NCI-H1092 treated with DMSO at 0.1 percent for 48 hours (cell line): Measurements from ENCODE around the gene SF3B3.
A peak's percentile ranks its signal among the peaks of the same experiment; 100 is the strongest.
"Not testable (repeated sequence)": the region's sequence is repeated elsewhere in the genome, so short reads cannot be mapped to it uniquely, and the experiment has no call there.

Experiments
- DNase-seq: peaks from one replicate; lab custom pipeline; 2025; lab: John Stamatoyannopoulos, UW

SF3B3 gene

GRCh38 chr16:70511833-70512232 lies 11.8 kb upstream of the SF3B3 start:
- DNase-seq: no peak

GRCh38 chr16:70512456-70512855 lies 11.2 kb upstream of the SF3B3 start:
- no peak for DNase-seq

GRCh38 chr16:70520612-70521297 lies 2.9 kb upstream of the SF3B3 start:
- DNase-seq: no peak

DNA sequence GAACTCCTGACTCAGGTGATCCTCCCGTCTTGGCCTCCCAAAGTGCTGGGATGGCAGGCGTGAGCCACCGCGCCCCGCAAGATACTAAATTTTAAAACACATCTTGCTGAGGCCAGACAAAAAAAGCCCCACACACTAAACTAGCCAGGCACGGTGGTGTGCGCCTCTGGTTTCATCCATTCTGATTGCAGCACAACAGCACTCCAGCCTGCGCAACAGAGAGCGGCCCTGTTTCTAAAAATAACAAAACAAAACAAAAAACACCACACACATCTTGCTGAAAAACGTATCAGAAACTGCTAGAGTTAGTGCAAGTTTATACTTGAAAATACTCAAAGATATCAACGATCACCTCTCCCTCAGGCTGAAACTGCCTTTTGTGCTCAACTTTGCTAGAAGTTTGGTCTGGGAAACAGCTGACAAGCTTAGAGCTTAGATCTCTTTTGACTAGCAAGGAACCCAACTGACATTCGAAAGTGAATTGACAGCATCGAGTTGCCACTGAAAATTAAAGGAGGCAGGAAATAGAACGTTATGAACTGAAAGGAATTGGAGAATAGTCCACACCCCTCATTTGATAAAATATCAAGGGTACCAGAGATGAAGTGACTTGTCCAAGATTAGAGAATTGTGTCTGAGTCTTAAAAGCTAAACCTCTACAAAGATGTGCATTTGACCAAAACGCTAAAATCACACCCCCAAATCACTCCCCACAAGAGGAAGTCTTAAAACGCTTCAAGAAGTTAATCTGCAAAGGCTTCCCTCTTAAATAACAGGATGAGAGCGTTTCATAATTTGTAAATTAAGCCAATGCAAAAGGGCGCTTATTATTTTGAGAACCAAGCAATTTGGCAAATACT lies 1.2 kb upstream of the SF3B3 start:
- DNase-seq: no peak

DNA sequence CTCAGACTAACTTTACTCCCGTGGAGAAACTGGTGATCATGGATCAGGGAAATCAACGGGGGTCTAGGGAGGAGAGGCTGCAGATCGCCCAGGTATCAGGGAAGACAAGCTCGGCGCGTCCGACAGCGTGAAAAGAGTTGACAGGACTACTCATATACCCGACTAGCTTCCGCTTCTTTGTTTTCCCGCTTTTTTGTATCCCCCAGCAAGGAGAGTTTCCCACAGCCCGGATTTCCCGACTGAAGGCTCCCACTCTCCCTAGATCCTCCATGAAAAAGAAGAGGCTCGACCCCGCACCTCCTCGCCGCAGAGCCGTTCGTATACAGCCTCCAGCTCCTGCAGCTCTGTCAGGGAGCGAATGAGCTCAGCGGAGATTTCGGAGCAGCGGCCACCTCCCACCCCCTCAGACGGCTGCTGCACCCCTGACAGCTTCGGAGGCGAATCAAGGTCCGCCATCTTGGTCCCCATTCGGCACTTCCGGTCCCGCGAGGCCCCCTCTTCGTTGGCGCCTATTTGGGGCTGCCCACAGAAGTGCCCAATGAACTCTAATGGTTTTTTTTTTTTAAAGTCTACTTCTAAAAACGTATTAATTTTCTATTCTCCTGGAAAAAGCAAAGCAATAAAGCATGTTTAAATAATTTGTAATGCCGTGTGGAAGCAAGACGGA lies 407 bp upstream of the SF3B3 start, which contains the start of gene COG4:
Gene COG4, minus strand, starts transcription at position 479 of the 667 bp plus-strand sequence. Its CDS starts 11 bp downstream, at position 468.
- DNase-seq: peak; percentile 83

- DNase-seq: not testable (repeated sequence)
These were observed 796 bp downstream of the SF3B3 start for GRCh38 chr16:70524399-70524825.

- no peak for DNase-seq
These were observed 2.8 kb downstream of the SF3B3 start for GRCh38 chr16:70526403-70526802.

- DNase-seq: no peak
These were observed 3.8 kb downstream of the SF3B3 start for GRCh38 chr16:70527315-70527996.

- DNase-seq: no peak
These were observed 5.6 kb downstream of the SF3B3 start for GRCh38 chr16:70529051-70529777.

DNA sequence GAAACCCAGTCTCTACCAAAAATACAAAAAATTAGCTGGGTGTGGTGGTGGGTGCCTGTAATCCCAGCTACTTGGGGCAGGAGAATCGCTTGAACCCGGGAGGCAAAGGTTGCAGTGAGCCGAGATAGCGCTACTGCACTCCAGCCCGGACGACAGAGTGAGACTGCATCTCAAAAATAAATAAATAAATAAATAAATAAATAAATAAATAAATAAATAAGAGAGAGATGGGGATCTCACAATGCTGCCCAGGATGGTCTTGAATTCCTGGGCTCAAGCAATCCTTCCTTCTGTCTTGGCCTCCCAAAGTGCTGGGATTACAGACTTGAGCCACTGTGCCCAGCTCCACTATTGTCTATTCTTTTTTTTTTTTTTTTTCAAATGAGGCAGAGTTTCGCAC lies 6.3 kb downstream of the SF3B3 start:
- DNase-seq: not testable (repeated sequence)

GRCh38 chr16:70534971-70535370 lies 11.4 kb downstream of the SF3B3 start:
- no peak for DNase-seq

DNA sequence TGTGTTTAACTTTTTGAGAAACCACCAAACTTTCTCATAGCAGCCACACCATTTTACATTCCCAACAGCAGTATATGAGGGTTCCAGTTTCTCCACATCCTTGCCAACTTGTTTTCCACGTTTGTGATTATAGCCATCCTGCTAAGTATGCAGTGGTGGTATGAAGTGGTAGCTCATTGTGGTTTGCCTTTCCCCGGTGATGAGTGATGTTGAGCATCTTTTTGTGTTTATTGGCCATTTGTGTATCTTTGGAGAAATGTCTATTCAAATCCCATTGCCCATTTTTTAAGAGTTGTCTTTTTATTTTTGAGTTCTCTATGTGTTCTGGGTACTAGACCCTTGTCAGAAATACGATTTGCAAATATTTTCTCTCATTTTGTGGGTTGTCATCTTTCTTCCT lies 17.4 kb downstream of the SF3B3 start:
- no peak for DNase-seq

DNA sequence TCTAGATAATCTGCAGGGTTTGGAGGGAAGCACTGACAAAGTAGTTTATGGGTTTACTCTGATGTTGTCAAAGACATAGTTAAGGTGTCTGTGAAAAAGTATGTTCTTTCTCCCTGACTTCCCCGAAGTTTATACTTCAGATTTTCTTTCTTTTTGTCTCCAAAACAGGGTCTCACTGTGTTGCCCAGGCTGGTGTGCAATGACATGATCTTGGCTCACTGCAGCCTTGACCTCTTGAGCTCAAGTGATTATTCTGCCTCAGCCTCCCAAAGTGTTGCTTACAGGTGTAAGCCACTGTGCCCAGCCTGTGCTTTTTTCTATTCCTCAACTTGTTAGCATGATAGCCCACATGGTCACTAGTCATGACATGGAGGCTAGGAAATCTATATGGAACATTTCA lies 20.9 kb downstream of the SF3B3 start:
- DNase-seq: no peak

GRCh38 chr16:70548936-70549335 lies 25.3 kb downstream of the SF3B3 start:
- no peak for DNase-seq

DNA sequence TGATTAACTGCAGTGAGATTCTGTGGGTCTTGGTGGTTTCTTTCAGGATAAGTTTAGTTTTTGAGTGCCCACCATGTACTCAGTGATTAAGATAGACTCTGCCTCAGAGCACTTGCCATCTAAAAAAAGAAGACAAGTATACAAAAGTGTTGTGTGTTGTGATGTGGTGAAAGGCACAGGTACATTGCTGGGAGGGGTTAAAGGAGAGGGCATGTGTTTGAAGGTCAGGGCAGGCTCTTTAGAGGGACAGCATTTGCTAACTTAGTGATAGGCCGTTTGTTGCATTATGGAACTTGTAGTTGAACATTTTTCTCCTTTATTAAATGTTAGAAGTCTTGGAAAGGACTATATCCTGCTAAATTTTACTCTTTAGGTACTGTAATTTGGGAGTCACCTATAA lies 26.5 kb downstream of the SF3B3 start:
- DNase-seq: no peak

DNA sequence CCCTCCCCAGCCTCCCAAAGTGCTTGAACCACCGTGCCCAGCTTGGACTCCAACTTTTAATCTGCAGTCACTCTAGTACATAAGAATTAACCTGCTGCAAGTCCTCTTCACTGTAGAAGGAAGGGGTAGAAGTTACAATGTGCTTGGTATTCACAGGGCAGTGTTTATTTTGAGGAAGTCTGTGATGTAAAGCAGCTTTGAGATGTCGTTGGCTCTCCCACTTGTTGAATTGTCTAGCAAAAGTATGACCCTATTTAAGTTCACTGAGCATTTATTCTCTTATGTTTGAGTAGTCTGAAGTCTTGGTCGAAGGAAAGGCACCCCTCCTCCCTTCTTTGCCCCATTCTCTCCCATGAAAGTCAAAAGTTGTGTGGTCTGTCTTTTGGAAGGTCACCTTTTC lies 28.2 kb downstream of the SF3B3 start:
- no peak for DNase-seq

DNA sequence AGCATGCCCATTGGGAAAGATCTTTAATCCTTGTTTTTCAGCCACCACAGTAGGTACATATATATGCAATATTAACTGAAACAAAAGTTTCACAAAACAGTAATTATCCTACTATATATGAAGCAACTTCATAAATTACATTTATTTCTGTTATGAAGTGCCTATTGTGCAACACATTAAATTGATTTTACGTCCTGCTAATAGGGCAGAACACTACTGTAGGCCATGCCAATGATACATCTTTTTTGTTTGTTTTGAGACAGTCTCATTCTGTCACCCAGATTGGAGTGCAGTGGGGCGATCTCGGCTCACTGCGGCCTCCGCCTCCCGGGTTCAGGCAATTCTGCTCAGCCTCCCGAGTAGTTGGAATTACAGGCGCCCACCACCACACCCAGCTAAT lies 29.1 kb downstream of the SF3B3 start:
- no peak for DNase-seq

- DNase-seq: no peak
These were observed 30.0 kb downstream of the SF3B3 start for GRCh38 chr16:70553645-70554044.

GRCh38 chr16:70556063-70556462 lies 32.4 kb downstream of the SF3B3 start:
- no peak for DNase-seq

GRCh38 chr16:70561623-70562022 lies 38.0 kb downstream of the SF3B3 start:
- no peak for DNase-seq

DNA sequence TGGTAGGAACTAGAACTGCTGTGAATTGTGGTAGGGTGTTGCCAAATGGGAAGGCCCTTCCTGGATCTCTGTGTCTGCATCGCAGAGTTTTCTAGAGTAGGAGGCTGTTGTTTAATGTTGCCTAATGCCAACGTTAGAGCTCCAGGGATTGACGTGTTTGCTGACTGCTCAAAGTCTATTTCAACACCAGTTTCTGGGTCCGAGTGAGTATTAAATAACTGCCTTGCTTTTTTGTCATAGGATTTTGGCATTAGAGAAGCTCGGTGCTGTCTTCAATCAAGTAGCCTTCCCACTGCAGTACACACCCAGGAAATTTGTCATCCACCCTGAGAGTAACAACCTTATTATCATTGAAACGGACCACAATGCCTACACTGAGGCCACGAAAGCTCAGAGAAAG lies 40.0 kb downstream of the SF3B3 start:
- no peak for DNase-seq
